ENCODE data around the gene PIK3CB. TPM values are rescaled to one million over a fixed set of nuclear protein-coding genes. Genes with fewer than 3 reads are reported as not detected.

The PIK3CB gene
- total and polyA plus RNA-seq, 2 of the 8 experiments (the other 6 are each of a cell fraction or from before 2014, with no cell fraction given) = 8.3 to 35.2 TPM

DNA sequence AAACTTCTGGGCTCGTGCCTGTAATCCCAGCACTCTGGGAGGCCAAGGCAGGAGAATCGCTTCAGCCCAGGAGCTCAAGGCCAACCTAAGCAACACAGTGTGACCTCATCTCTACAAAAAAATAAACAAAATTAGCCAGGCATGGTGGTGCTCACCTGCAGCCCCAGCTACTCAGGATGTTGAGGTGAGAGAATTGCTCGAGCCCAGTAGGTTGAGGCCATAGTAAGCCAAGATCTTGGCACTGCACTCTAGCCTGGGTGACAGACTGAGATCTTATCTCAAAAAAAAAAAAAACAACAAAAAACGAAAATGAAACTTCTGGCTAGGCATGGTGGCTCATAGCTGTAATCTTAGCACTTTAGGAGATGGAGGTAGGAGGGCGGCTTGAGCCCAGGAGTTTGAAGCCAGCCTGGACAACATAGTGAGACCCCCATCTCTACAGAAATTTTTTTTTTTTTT is 53.7 kb downstream of the PIK3CB start:
- no peak for DNase-seq (ENCODE audit: low read depth in 1 of 2, low spot score in 2 of 2)
- Histone ChIP-seq H3K27me3 (replicated peaks in 1 of 4; ENCODE audit: control insufficient read depth in 3 of 4, extremely low read depth in 1 of 4, insufficient read depth in 3 of 4, low read length in 3 of 4) (no peaks in the 10 kb centered on the region), H3K9ac (replicated peaks in 1 of 4; ENCODE audit: extremely low read depth in 1 of 4, low read depth in 3 of 4, low read length in 3 of 4) (no peak overlapping the region), H2BK5ac (ENCODE audit: low read depth, low read length) (no peak overlapping the region), H2BK20ac (ENCODE audit: low read length) (no peak overlapping the region), H4K8ac (ENCODE audit: extremely low read depth, insufficient read depth, low read length) (no peak overlapping the region), H3K18ac (ENCODE audit: extremely low read depth, low read length) (no peak overlapping the region), H3K23me2 (ENCODE audit: low read depth, low read length) (no peaks in the 10 kb centered on the region), H3K56ac (replicated peaks; ENCODE audit: insufficient read length, low read depth, low read length) (no peak overlapping the region), H2BK15ac (ENCODE audit: low read length) (no peak overlapping the region), H3K27ac (ENCODE audit: low read depth, low read length) (no peak overlapping the region), H4K5ac (ENCODE audit: insufficient read length, low read depth, low read length) (no peak overlapping the region), H4K91ac (replicated peaks; ENCODE audit: insufficient read length, low read length) (no peak overlapping the region), H3K9me3 (ENCODE audit: insufficient read depth in 2 of 2, low read depth in 1 of 2, low read length in 1 of 2) (peaks cover 0 to 7% of the 10 kb centered on the region in 2 experiments; a peak in 1 of 4 replicates), H2AK5ac (ENCODE audit: low read depth, low read length) (no peak overlapping the region), H2AFZ (ENCODE audit: low read length) (no peak overlapping the region), H3K14ac (ENCODE audit: insufficient read length) (no peak overlapping the region), H3K79me2 (ENCODE audit: control insufficient read depth in 1 of 2, insufficient read depth in 2 of 2, low read length in 2 of 2) (peaks cover 0 to 11% of the 10 kb centered on the region in 2 experiments; a peak in 3 of 4 replicates), H3K4me2 (ENCODE audit: insufficient read depth in 1 of 2, low read depth in 2 of 2, low read length in 2 of 2) (no peak overlapping the region), H3K36me3 (ENCODE audit: control insufficient read depth in 2 of 4, insufficient read depth in 4 of 4, low read length in 3 of 4) (no peaks in the 10 kb centered on the region), H3K4ac (replicated peaks; ENCODE audit: insufficient read length, low read depth, low read length) (no peak overlapping the region), H3K4me1 (replicated peaks in 1 of 4; ENCODE audit: control insufficient read depth in 3 of 4, insufficient read depth in 4 of 4, low read length in 3 of 4) (no peaks in the 10 kb centered on the region), H2BK12ac (ENCODE audit: low read depth, low read length) (no peak overlapping the region), H3K23ac (ENCODE audit: insufficient read length) (no peak overlapping the region), H3K79me1 (ENCODE audit: low read depth, low read length) (peaks cover 7% of the 10 kb centered on the region), H3K4me3 (ENCODE audit: extremely low read depth in 1 of 4, insufficient read depth in 2 of 4, low read depth in 3 of 4, low read length in 4 of 4) (no peak overlapping the region), H4K20me1 (replicated peaks in 1 of 2; ENCODE audit: control insufficient read depth in 1 of 2, insufficient read depth in 2 of 2, low read length in 2 of 2) (peaks cover 0 to 3% of the 10 kb centered on the region in 2 experiments), H2BK120ac (replicated peaks; ENCODE audit: low read depth, low read length) (no peak overlapping the region)
- TF ChIP-seq SP1 (IDR thresholded peaks at IDR 0.05; ENCODE audit: low read depth, low read length) (no peak), TAF1 (IDR thresholded peaks at IDR 0.05; ENCODE audit: low read depth, low read length) (no peak), BACH1 (IDR thresholded peaks at IDR 0.05; ENCODE audit: low read length) (no peak), FOSL1 (IDR thresholded peaks at IDR 0.05; ENCODE audit: insufficient read depth, low read depth, low read length) (no peak)
- TF ChIP-seq, protein P1, sequence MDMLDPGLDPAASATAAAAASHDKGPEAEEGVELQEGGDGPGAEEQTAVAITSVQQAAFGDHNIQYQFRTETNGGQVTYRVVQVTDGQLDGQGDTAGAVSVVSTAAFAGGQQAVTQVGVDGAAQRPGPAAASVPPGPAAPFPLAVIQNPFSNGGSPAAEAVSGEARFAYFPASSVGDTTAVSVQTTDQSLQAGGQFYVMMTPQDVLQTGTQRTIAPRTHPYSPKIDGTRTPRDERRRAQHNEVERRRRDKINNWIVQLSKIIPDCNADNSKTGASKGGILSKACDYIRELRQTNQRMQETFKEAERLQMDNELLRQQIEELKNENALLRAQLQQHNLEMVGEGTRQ (IDR thresholded peaks at IDR 0.05; ENCODE audit: low read length) = no peak
- no peak for FAIRE-seq
- CTCF ChIA-PET (ENCODE audit: partially characterized antibody) = interaction anchor here (0.6 kb wide), 1 partner anchor 140 kb away, joined by 3 read pairs; no protein-coding TSS in a partner anchor
- WGBS, 2 experiments (ENCODE audit: extremely low coverage in 1 of 2, insufficient coverage in 1 of 2, insufficient read length in 1 of 2, insufficient replicate concordance in 2 of 2, low coverage in 1 of 2, low lambda C conversion rate in 2 of 2, missing lambda C conversion rate in 1 of 2) = 89% methylated on average over 5 of the region's 5 CpGs; no CpG with 5 or more reads in 1 of the 2 experiments
- POLR2A ChIA-PET (ENCODE audit: partially characterized antibody) = interaction anchor here (0.9 kb wide), 1 partner anchor 10 kb away, joined by 3 read pairs; no protein-coding TSS in a partner anchor
